OCI-LY3 (cell line): Measurements from ENCODE around the gene BEND7.

Experiments used
- H2AFZ ChIP-seq: fragments of 200-600, 300-600 bp; shearing (Covaris generic); 2 replicates; pipeline ENCODE4 v1.6.0; 2014; ENCODE audit warnings: antibody characterized with exemption, low read depth, low read length
- H3K27ac ChIP-seq: fragments of 200-600, 300-600 bp; sonication (generic); 2 replicates; pipeline ENCODE4 v1.5.1; 2014; ENCODE audit warnings: mild to moderate bottlenecking, low read length, moderate library complexity, mixed read lengths
- H3K27me3 ChIP-seq: fragments of 200-600, 300-600 bp; sonication (generic); 2 replicates; pipeline ENCODE4 v1.6.1; 2014; ENCODE audit warnings: low read depth, low read length, mixed read lengths
- H3K36me3 ChIP-seq: fragments of 200-600, 300-600 bp; sonication (generic); replicated peaks from 2 replicates; pipeline ENCODE3; 2014; ENCODE audit warnings: low read depth, low read length, mixed read lengths
- H3K4me1 ChIP-seq: fragments of 300-600, 200-600 bp; sonication (generic); 2 replicates; pipeline ENCODE4 v1.6.1; 2014; ENCODE audit warnings: low read length, mixed read lengths
- H3K4me2 ChIP-seq: fragments of 200-600, 300-600 bp; sonication (generic); 2 replicates; pipeline ENCODE4 v1.6.1; 2014; ENCODE audit warnings: low read length, mixed read lengths
- H3K4me3 ChIP-seq: fragments of 300-600, 200-600 bp; sonication (generic); 2 replicates; pipeline ENCODE4 v1.5.1; 2014; ENCODE audit warnings: antibody characterized with exemption, mild to moderate bottlenecking, low read length, moderate library complexity
- H3K79me2 ChIP-seq: fragments of 300-600, 200-600 bp; shearing (Covaris generic); 2 replicates; pipeline ENCODE4 v1.6.1; 2014; ENCODE audit warnings: mild to moderate bottlenecking, low read length, mixed read lengths
- H3K9ac ChIP-seq: fragments of 300-600, 200-600 bp; shearing (Covaris generic); 2 replicates; pipeline ENCODE4 v1.6.0; 2014; ENCODE audit warnings: mild to moderate bottlenecking, low read length, moderate library complexity
- H3K9me3 ChIP-seq: fragments of 200-600, 300-600 bp; shearing (Covaris generic); 2 replicates; pipeline ENCODE4 v1.6.1; 2014; ENCODE audit warnings: low read length, mixed read lengths; ENCODE audit not compliant: insufficient read depth
- H4K20me1 ChIP-seq: fragments of 200-600, 300-600 bp; sonication (generic); 2 replicates; pipeline ENCODE4 v1.6.1; 2016; ENCODE audit warnings: low read length, mixed read lengths; ENCODE audit not compliant: insufficient read depth
- CTCF ChIP-seq: fragments of 200-600, 300-600 bp; sonication (generic); IDR thresholded peaks from 2 replicates; pipeline ENCODE4 v1.5.1; 2014; ENCODE audit warnings: antibody characterized with exemption, low read length, low read depth
- EZH2phosphoT487 ChIP-seq: fragments of 200-600 bp; shearing (Covaris generic); IDR thresholded peaks from 2 replicates; pipeline ENCODE4 v1.6.1; 2018; ENCODE audit warnings: antibody characterized with exemption, mixed run types, low read depth

The BEND7 gene

GRCh38 chr10:13499150-13499549, 29.7 kb downstream of the BEND7 start:
- Histone ChIP-seq H3K27ac (no peak overlapping the region), H3K9ac (no peak overlapping the region), H2AFZ (no peak overlapping the region), H3K36me3 (no peaks in the 10 kb centered on the region), H3K9me3 (no peaks in the 10 kb centered on the region), H3K79me2 (no peaks in the 10 kb centered on the region), H3K4me2 (no peak overlapping the region), H4K20me1 (no peaks in the 10 kb centered on the region), H3K4me1 (no peaks in the 10 kb centered on the region), H3K4me3 (no peak overlapping the region), H3K27me3 (no peaks in the 10 kb centered on the region)
- TF ChIP-seq CTCF, result no peak
- TF ChIP-seq EZH2phosphoT487, result no peak

- TF ChIP-seq CTCF (no peak), EZH2phosphoT487 (no peak)
Measured at GRCh38 chr10:13496931-13497330, 31.9 kb downstream of the BEND7 start.

GRCh38 chr10:13496164-13496563, 32.6 kb downstream of the BEND7 start:
- no peak overlapping the region for H3K9ac ChIP-seq
- H2AFZ ChIP-seq, result no peak overlapping the region
- H3K4me1 ChIP-seq, result no peaks in the 10 kb centered on the region
- H3K79me2 ChIP-seq, result no peaks in the 10 kb centered on the region
- TF ChIP-seq CTCF (no peak), EZH2phosphoT487 (no peak)
- H3K4me2 ChIP-seq, result no peak overlapping the region
- H3K27ac ChIP-seq, result no peak overlapping the region
- peaks cover 7% of the 10 kb centered on the region for H3K27me3 ChIP-seq
- no peaks in the 10 kb centered on the region for H3K9me3 ChIP-seq
- H3K4me3 ChIP-seq, result no peak overlapping the region
- H3K36me3 ChIP-seq, result no peaks in the 10 kb centered on the region
- H4K20me1 ChIP-seq, result no peaks in the 10 kb centered on the region

More at GRCh38 chr10:13496931-13497330, 31.9 kb downstream of the BEND7 start:
- no peaks in the 10 kb centered on the region for H3K9me3 ChIP-seq
- H4K20me1 ChIP-seq, result no peaks in the 10 kb centered on the region
- no peak overlapping the region for H3K4me2 ChIP-seq
- H3K9ac ChIP-seq, result no peak overlapping the region
- no peak overlapping the region for H2AFZ ChIP-seq
- H3K4me3 ChIP-seq, result no peak overlapping the region
- no peaks in the 10 kb centered on the region for H3K36me3 ChIP-seq
- no peak overlapping the region for H3K27ac ChIP-seq
- no peaks in the 10 kb centered on the region for H3K79me2 ChIP-seq
- no peaks in the 10 kb centered on the region for H3K4me1 ChIP-seq
- H3K27me3 ChIP-seq, result peaks cover 7% of the 10 kb centered on the region

- no peaks in the 10 kb centered on the region for H3K9me3 ChIP-seq
- TF ChIP-seq CTCF, result no peak
- no peak overlapping the region for H3K27ac ChIP-seq
- H3K4me1 ChIP-seq, result no peaks in the 10 kb centered on the region
- no peak overlapping the region for H2AFZ ChIP-seq
- H3K36me3 ChIP-seq, result no peaks in the 10 kb centered on the region
- H3K9ac ChIP-seq, result no peak overlapping the region
- no peak overlapping the region for H3K4me2 ChIP-seq
- peaks cover 7% of the 10 kb centered on the region for H3K27me3 ChIP-seq
- no peaks in the 10 kb centered on the region for H3K79me2 ChIP-seq
- H3K4me3 ChIP-seq, result no peak overlapping the region
- no peaks in the 10 kb centered on the region for H4K20me1 ChIP-seq
Measured at GRCh38 chr10:13492493-13493180, 36.2 kb downstream of the BEND7 start.
